Vagina (tissue), 2 donors: Measurements from ENCODE around the gene MDM1. TPM values are rescaled to one million over a fixed set of nuclear protein-coding genes. Genes with fewer than 3 reads are reported as not detected.

ENCODE experiments used
- DNase-seq, 2 donors: peaks; one replicate each; pipeline ENCODE4 v3.0.0-alpha.2; 2017; ENCODE audit errors: extremely low spot score in 2 of 2
- H3K27ac ChIP-seq: fragments of 200-600 bp; sonication (generic); one replicate; pipeline ENCODE4 v1.5.1; 2019
- H3K27me3 ChIP-seq: fragments of 200-600 bp; sonication (generic); one replicate; pipeline ENCODE4 v1.5.1; 2019
- H3K36me3 ChIP-seq, 2 donors: fragments of 200-600 bp; sonication (generic); one replicate each; pipeline ENCODE4 v1.5.1; 2017 to 2019
- H3K4me1 ChIP-seq: fragments of 200-600 bp; sonication (generic); one replicate; pipeline ENCODE4 v1.5.1; 2019
- H3K4me3 ChIP-seq, 2 donors: fragments of 200-600 bp; sonication (generic); 1 replicate in 1 of 2; 2 replicates in 1 of 2; pipeline ENCODE4 v1.5.1; 2016 to 2019
- H3K9me3 ChIP-seq: fragments of 200-600 bp; sonication (generic); one replicate; pipeline ENCODE4 v1.5.1; 2019
- POLR2A ChIP-seq, 2 donors: fragments of 450-650 bp; IDR thresholded peaks; one replicate each; pipeline ENCODE4 v1.6.1; 2017; ENCODE audit warnings: antibody characterized with exemption in 2 of 2, mild to moderate bottlenecking in 2 of 2, moderate library complexity in 2 of 2
- POLR2AphosphoS5 ChIP-seq, 2 donors: sonication (generic); formaldehyde crosslinking; IDR thresholded peaks; one replicate each; pipeline ENCODE4 v1.9.0; 2017; ENCODE audit warnings: antibody characterized with exemption in 2 of 2, mild to moderate bottlenecking in 2 of 2, low read depth in 1 of 2; ENCODE audit not compliant: insufficient read depth in 1 of 2
- intact Hi-C: fragments of 100-400 bp; cut with DNase I; formaldehyde crosslinking; loops from one replicate; pipeline ENCODE4 v1.15.1; 2023
- total RNA-seq: library from RNA; depleted of rRNA; stranded (reverse); fragments of >200 nt; gene quantifications from one replicate; pipeline ENCODE4 v1.2.3, GENCODE V29; 2016
- TF ChIP-seq, protein P1 (sequence below), 3 experiments: fragments of 450-650 bp in 2 of 3; fragments of 200-600 bp in 1 of 3; sonication (generic) in 1 of 3; IDR thresholded peaks; one replicate each; pipeline ENCODE4 v1.5.1; 2017 to 2019; ENCODE audit warnings: antibody characterized with exemption in 3 of 3, mild to moderate bottlenecking in 2 of 3, moderate library complexity in 2 of 3

MDM1 gene
- total RNA-seq, 1 donor from 2014 or later, result 30.0 TPM

GRCh38 chr12:68326716-68327115 lies 5.4 kb downstream of the MDM1 start:
- intact Hi-C loops, result no loop called here

GRCh38 chr12:68325966-68326365 lies 6.2 kb downstream of the MDM1 start:
- intact Hi-C loops, result no loop called here
- Histone ChIP-seq H3K27me3 (no peaks in the 10 kb centered on the region), H3K4me1 (peaks cover 5% of the 10 kb centered on the region), H3K27ac (no peak overlapping the region), H3K9me3 (no peaks in the 10 kb centered on the region), H3K4me3 (no peak overlapping the region), H3K36me3 (peaks cover 0 to 5% of the 10 kb centered on the region in 2 donors)
- no peak for DNase-seq
- TF ChIP-seq POLR2AphosphoS5 (IDR thresholded peaks at IDR 0.05; ENCODE audit: insufficient read depth in 1 of 2, low read depth in 1 of 2) (no peak), POLR2A (IDR thresholded peaks at IDR 0.05) (no peak)
- TF ChIP-seq, protein P1, sequence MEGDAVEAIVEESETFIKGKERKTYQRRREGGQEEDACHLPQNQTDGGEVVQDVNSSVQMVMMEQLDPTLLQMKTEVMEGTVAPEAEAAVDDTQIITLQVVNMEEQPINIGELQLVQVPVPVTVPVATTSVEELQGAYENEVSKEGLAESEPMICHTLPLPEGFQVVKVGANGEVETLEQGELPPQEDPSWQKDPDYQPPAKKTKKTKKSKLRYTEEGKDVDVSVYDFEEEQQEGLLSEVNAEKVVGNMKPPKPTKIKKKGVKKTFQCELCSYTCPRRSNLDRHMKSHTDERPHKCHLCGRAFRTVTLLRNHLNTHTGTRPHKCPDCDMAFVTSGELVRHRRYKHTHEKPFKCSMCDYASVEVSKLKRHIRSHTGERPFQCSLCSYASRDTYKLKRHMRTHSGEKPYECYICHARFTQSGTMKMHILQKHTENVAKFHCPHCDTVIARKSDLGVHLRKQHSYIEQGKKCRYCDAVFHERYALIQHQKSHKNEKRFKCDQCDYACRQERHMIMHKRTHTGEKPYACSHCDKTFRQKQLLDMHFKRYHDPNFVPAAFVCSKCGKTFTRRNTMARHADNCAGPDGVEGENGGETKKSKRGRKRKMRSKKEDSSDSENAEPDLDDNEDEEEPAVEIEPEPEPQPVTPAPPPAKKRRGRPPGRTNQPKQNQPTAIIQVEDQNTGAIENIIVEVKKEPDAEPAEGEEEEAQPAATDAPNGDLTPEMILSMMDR (IDR thresholded peaks at IDR 0.05), result no peak

More at GRCh38 chr12:68326716-68327115, 5.4 kb downstream of the MDM1 start:
- Histone ChIP-seq H3K36me3 (peaks cover 0 to 5% of the 10 kb centered on the region in 2 donors), H3K27me3 (no peaks in the 10 kb centered on the region), H3K9me3 (no peaks in the 10 kb centered on the region), H3K27ac (no peak overlapping the region), H3K4me1 (peaks cover 13% of the 10 kb centered on the region), H3K4me3 (no peak overlapping the region)
- TF ChIP-seq, protein P1 (IDR thresholded peaks at IDR 0.05), result no peak
- TF ChIP-seq POLR2AphosphoS5 (IDR thresholded peaks at IDR 0.05; ENCODE audit: insufficient read depth in 1 of 2, low read depth in 1 of 2), result no peak
- TF ChIP-seq POLR2A (IDR thresholded peaks at IDR 0.05), result no peak
- no peak for DNase-seq

DNA sequence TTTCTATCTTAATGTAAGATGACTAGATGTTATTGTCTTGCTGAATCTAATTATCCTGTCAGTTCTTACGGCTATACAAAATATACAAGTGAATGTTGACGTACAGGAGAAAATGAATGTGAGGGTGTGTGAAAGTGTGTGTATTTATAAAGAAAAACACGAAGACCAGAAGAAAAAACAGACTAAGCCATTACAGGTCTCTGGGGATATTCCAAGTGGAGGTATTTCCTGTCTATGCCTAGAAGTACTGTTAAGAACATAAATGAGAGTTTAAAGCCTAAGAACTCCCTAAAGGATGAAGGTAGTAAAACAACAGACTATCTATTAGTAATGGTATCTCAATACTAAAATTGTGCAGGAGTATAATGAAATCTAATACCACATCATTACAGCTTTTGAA lies 7.6 kb downstream of the MDM1 start:
- no peak overlapping the region for H3K27ac ChIP-seq
- H3K9me3 ChIP-seq, result no peaks in the 10 kb centered on the region
- H3K36me3 ChIP-seq, result peaks cover 0 to 5% of the 10 kb centered on the region in 2 donors
- intact Hi-C loops, result no loop called here
- H3K27me3 ChIP-seq, result no peaks in the 10 kb centered on the region
- no peak for DNase-seq
- H3K4me1 ChIP-seq, result no peaks in the 10 kb centered on the region
- TF ChIP-seq, protein P1 (IDR thresholded peaks at IDR 0.05), result no peak
- TF ChIP-seq POLR2A (IDR thresholded peaks at IDR 0.05) (no peak), POLR2AphosphoS5 (IDR thresholded peaks at IDR 0.05; ENCODE audit: insufficient read depth in 1 of 2, low read depth in 1 of 2) (no peak)
- H3K4me3 ChIP-seq, result no peak overlapping the region

GRCh38 chr12:68321140-68321539 lies 11.0 kb downstream of the MDM1 start:
- H3K4me1 ChIP-seq, result no peaks in the 10 kb centered on the region
- H3K27me3 ChIP-seq, result no peaks in the 10 kb centered on the region
- no peak overlapping the region for H3K4me3 ChIP-seq
- TF ChIP-seq POLR2AphosphoS5 (IDR thresholded peaks at IDR 0.05; ENCODE audit: insufficient read depth in 1 of 2, low read depth in 1 of 2) (no peak), POLR2A (IDR thresholded peaks at IDR 0.05) (no peak)
- TF ChIP-seq, protein P1 (IDR thresholded peaks at IDR 0.05), result no peak
- peaks cover 0 to 5% of the 10 kb centered on the region in 2 donors for H3K36me3 ChIP-seq
- intact Hi-C loops, result no loop called here
- H3K27ac ChIP-seq, result no peak overlapping the region
- no peaks in the 10 kb centered on the region for H3K9me3 ChIP-seq
- DNase-seq, result no peak

- H3K27ac ChIP-seq, result peak overlapping the region; percentile 60
- H3K27me3 ChIP-seq, result no peaks in the 10 kb centered on the region
- DNase-seq, result no peak
- TF ChIP-seq, protein P1 (IDR thresholded peaks at IDR 0.05), result no peak
- peak in 1 of 2 donors; percentile 34 for TF ChIP-seq POLR2AphosphoS5 (IDR thresholded peaks at IDR 0.05; ENCODE audit: insufficient read depth in 1 of 2, low read depth in 1 of 2)
- peaks cover 0 to 8% of the 10 kb centered on the region in 2 donors for H3K36me3 ChIP-seq
- no peaks in the 10 kb centered on the region for H3K4me1 ChIP-seq
- no peaks in the 10 kb centered on the region for H3K9me3 ChIP-seq
- intact Hi-C loops, result loop anchor here (10.0 kb wide), 1 partner anchor 95 kb away; the partner anchor contains the start of gene IL26
- peak overlapping the region in 1 of 2 donors; percentile 2 for H3K4me3 ChIP-seq
These were observed 12.1 kb downstream of the MDM1 start for GRCh38 chr12:68319988-68320623.
